ENCODE results near the gene ABCA7.

DNA sequence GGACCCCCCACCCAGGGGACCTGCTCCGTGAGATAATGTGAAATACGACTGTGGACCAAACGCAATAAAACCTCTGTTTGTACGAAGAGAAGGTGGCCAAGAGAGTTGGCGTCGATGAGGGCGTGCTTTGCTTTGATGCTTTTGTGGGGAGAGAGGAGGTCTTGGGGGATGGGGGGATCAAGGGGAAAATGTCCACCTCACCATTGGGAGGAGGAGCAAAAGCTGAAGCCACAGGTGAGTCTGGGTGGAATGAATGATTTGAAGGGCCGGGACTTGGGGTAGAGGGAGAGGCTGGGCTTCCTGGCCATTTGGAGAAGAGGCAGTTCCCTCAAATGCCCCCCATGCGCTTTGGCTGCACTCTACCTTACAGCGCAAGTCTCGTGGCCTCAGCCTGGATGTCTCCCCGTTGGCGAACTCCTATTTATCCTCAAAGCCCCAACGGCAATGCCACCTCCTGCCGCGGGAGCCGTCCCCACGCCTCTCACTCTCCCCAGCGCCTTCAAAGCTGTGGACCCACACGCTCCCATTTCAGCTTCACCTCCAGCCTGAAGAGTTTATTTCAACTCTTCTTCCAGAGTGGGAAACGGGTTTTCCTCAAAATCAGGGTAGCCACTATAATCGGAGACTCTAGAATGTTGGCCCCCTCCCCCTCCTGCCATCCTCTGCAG is 795 bp upstream of the ABCA7 start:
- TF ChIP-seq, protein P1, sequence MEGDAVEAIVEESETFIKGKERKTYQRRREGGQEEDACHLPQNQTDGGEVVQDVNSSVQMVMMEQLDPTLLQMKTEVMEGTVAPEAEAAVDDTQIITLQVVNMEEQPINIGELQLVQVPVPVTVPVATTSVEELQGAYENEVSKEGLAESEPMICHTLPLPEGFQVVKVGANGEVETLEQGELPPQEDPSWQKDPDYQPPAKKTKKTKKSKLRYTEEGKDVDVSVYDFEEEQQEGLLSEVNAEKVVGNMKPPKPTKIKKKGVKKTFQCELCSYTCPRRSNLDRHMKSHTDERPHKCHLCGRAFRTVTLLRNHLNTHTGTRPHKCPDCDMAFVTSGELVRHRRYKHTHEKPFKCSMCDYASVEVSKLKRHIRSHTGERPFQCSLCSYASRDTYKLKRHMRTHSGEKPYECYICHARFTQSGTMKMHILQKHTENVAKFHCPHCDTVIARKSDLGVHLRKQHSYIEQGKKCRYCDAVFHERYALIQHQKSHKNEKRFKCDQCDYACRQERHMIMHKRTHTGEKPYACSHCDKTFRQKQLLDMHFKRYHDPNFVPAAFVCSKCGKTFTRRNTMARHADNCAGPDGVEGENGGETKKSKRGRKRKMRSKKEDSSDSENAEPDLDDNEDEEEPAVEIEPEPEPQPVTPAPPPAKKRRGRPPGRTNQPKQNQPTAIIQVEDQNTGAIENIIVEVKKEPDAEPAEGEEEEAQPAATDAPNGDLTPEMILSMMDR (IDR thresholded peaks at IDR 0.05) = no peak
- TF ChIP-seq POLR2A (IDR thresholded peaks at IDR 0.05) = no peak

All from testis (tissue), 2 donors.